HCT116 (cell line): ENCODE data around the gene FAM163B. TPM values are rescaled to one million over a fixed set of nuclear protein-coding genes. Genes with fewer than 3 reads are reported as not detected.

Source experiments
- ATAC-seq: fragments of 200-7000 bp; cut with Tn5 transposase; 2 replicates; pipeline ENCODE4 v1.9.1; 2020; ENCODE audit warnings: mild to moderate bottlenecking, moderate library complexity
- BruUV-seq: library from RNA; stranded (reverse); fragments of 400-500 nt; replicated peaks from 2 replicates; lab custom pipeline; 2021; lab: Mats Ljungman, UMichigan
- CTCF ChIA-PET: fragments of 300-600 bp; sonication (Branson Sonifier 250); formaldehyde crosslinking; loops from one replicate; lab custom pipeline; 2021; ENCODE audit warnings: antibody characterized with exemption; lab: Charles Lee
- POLR2A ChIA-PET: fragments of 300-600, 350-600 bp; sonication (Branson Sonifier 250); formaldehyde crosslinking; loops from one replicate; lab custom pipeline; 2021; ENCODE audit warnings: antibody characterized with exemption; lab: Charles Lee
- RAD21 ChIA-PET, 2 experiments: fragments of 300-600 bp; sonication (Branson Sonifier 250); formaldehyde crosslinking; loops; one replicate each; lab custom pipeline; 2023; ENCODE audit warnings: low total read pairs in 2 of 2; ENCODE audit not compliant: uncharacterized antibody in 2 of 2, unreplicated experiment in 2 of 2, low non-redundant PET in 1 of 2; lab: Charles Lee
- DNase-seq: peaks from one replicate; pipeline ENCODE4 v3.0.0-alpha.2; 2010; ENCODE audit warnings: low read depth, low spot score
- H2AFZ ChIP-seq: fragments of 200-600 bp; shearing (Covaris generic), sonication (generic); 2 replicates; pipeline ENCODE4 v1.6.1; 2017; ENCODE audit warnings: low read depth, mixed run types, mixed read lengths, antibody characterized with exemption, low read length; ENCODE audit not compliant: poor library complexity, severe bottlenecking
- H3K27ac ChIP-seq: 2 replicates; pipeline ENCODE4 v1.5.1; 2012; ENCODE audit warnings: low read depth, low read length
- H3K27me3 ChIP-seq: fragments of 200-600 bp; sonication (generic); 2 replicates; pipeline ENCODE4 v1.6.1; 2016; ENCODE audit warnings: mixed run types, low read length, mixed read lengths; ENCODE audit not compliant: insufficient read depth
- H3K36me3 ChIP-seq, 2 experiments: fragments of 200-500 bp in 1 of 2; fragments of 200-600 bp in 1 of 2; sonication (Bioruptor generic) in 1 of 2; sonication (generic) in 1 of 2; 2 replicates each; pipeline versions ENCODE4 v1.5.1 to v1.6.1; 2014 to 2016; ENCODE audit warnings: low read length in 2 of 2, inconsistent platforms in 1 of 2, mixed read lengths in 1 of 2, mixed run types in 1 of 2; ENCODE audit not compliant: insufficient read depth in 2 of 2, control insufficient read depth in 1 of 2
- H3K4me1 ChIP-seq, 2 experiments: fragments of 200-600 bp in 1 of 2; sonication (generic) in 1 of 2; 2 replicates each; pipeline versions ENCODE4 v1.5.1 to v1.6.1; 2012 to 2017; ENCODE audit warnings: low read length in 2 of 2, inconsistent platforms in 1 of 2, mild to moderate bottlenecking in 1 of 2, mixed read lengths in 1 of 2, mixed run types in 1 of 2, moderate library complexity in 1 of 2; ENCODE audit not compliant: insufficient read depth in 2 of 2, control insufficient read depth in 1 of 2
- H3K4me2 ChIP-seq: fragments of 200-600 bp; sonication (generic); 2 replicates; pipeline ENCODE4 v1.6.1; 2017; ENCODE audit warnings: mixed run types, low read length, mixed read lengths
- H3K4me3 ChIP-seq, 2 experiments: fragments of 200-600 bp in 1 of 2; sonication (generic) in 1 of 2; replicated peaks in 1 of 2; 2 replicates each; pipeline ENCODE4 v1.5.1; 2011 to 2016; ENCODE audit warnings: low read length in 2 of 2, control low read depth in 1 of 2, low read depth in 1 of 2, mild to moderate bottlenecking in 1 of 2, mixed read lengths in 1 of 2, mixed run types in 1 of 2
- H3K79me2 ChIP-seq: fragments of 200-600 bp; sonication (generic); 2 replicates; pipeline ENCODE4 v1.6.1; 2017; ENCODE audit warnings: mild to moderate bottlenecking, mixed run types, low read length, moderate library complexity, mixed read lengths; ENCODE audit not compliant: insufficient read depth
- H3K9ac ChIP-seq: fragments of 200-600 bp; sonication (generic); 2 replicates; pipeline ENCODE4 v1.6.1; 2016; ENCODE audit warnings: low read length, mixed read lengths
- H3K9me2 ChIP-seq: fragments of 200-600 bp; sonication (generic), shearing (Covaris generic); 2 replicates; pipeline ENCODE4 v1.6.1; 2017; ENCODE audit warnings: mixed run types, mild to moderate bottlenecking, moderate library complexity; ENCODE audit not compliant: insufficient read depth
- H3K9me3 ChIP-seq, 2 experiments: fragments of 200-500 bp in 1 of 2; fragments of 200-600 bp in 1 of 2; sonication (Bioruptor generic) in 1 of 2; sonication (generic) in 1 of 2; 2 replicates each; pipeline ENCODE4 v1.6.1; 2014 to 2017; ENCODE audit warnings: low read length in 2 of 2, mixed read lengths in 2 of 2, inconsistent platforms in 1 of 2, low read depth in 1 of 2, mild to moderate bottlenecking in 1 of 2, mixed run types in 1 of 2, moderate library complexity in 1 of 2; ENCODE audit not compliant: control insufficient read depth in 1 of 2, insufficient read depth in 1 of 2
- H4K20me1 ChIP-seq: fragments of 200-600 bp; sonication (generic), shearing (Covaris generic); 2 replicates; pipeline ENCODE4 v1.6.1; 2017; ENCODE audit warnings: mixed run types, mild to moderate bottlenecking, moderate library complexity; ENCODE audit not compliant: insufficient read depth
- ATF3 ChIP-seq: IDR thresholded peaks from 2 replicates; pipeline ENCODE4 v1.6.1; 2012
- EGR1 ChIP-seq: IDR thresholded peaks from 2 replicates; pipeline ENCODE4 v1.6.1; 2012; ENCODE audit warnings: low read depth
- POLR2AphosphoS5 ChIP-seq: IDR thresholded peaks from 2 replicates; pipeline ENCODE4 v1.6.1; 2011; ENCODE audit warnings: mild to moderate bottlenecking, low read depth, low read length, moderate library complexity
- TCF7L2 ChIP-seq: IDR thresholded peaks from 2 replicates; pipeline ENCODE4 v1.7.0; 2011; ENCODE audit warnings: borderline replicate concordance, inconsistent platforms; ENCODE audit not compliant: insufficient read depth, insufficient read length; ENCODE audit errors: extremely low read depth
- ZBTB33 ChIP-seq: IDR thresholded peaks from 2 replicates; pipeline ENCODE4 v1.6.1; 2011; ENCODE audit warnings: mild to moderate bottlenecking, low read length, moderate library complexity; ENCODE audit not compliant: insufficient replicate concordance; ENCODE audit errors: extremely low read depth
- intact Hi-C: fragments of 100-400 bp; cut with micrococcal nuclease; formaldehyde crosslinking; loops from 2 replicates; pipeline ENCODE4 v1.10.0; 2022
- total RNA-seq: library from RNA; stranded (reverse); gene quantifications from one replicate; pipeline ENCODE4 v1.2.1, GENCODE V29; 2021; ENCODE audit not compliant: unreplicated experiment
- TF ChIP-seq, protein P1 (sequence below), 3 experiments: fragments of 200-600 bp in 1 of 3; sonication (generic) in 1 of 3; IDR thresholded peaks in 2 of 3; conservative IDR thresholded peaks in 1 of 3; 2 replicates each; pipeline ENCODE4 v1.5.1; 2012 to 2017; ENCODE audit warnings: low read depth in 2 of 3, low read length in 2 of 3, antibody characterized with exemption in 1 of 3, borderline replicate concordance in 1 of 3, control low read depth in 1 of 3, mild to moderate bottlenecking in 1 of 3, mixed read lengths in 1 of 3, mixed run types in 1 of 3, moderate library complexity in 1 of 3; ENCODE audit not compliant: insufficient read depth in 1 of 3

The FAM163B gene
- total RNA-seq, 1 experiment from 2014 or later: not detected

- BruUV-seq: no TSS peak
- H3K4me3 ChIP-seq: no peak overlapping the region
- no peaks in the 10 kb centered on the region for H3K79me2 ChIP-seq
- peaks cover 29% of the 10 kb centered on the region in 2 experiments for H3K4me1 ChIP-seq
- peaks cover 6% of the 10 kb centered on the region; the same call in 1 of the 2 replicates for H3K27me3 ChIP-seq
- intact Hi-C loops: no loop called here
- CTCF ChIA-PET: no interaction called here
- H2AFZ ChIP-seq: no peak overlapping the region
- DNase-seq: no peak
- H3K9me3 ChIP-seq: no peaks in the 10 kb centered on the region
- peak overlapping the region; percentile 44; the same call in 1 of the 2 replicates for H3K4me2 ChIP-seq
- no peaks in the 10 kb centered on the region for H3K9me2 ChIP-seq
- ATAC-seq: no peak
- RAD21 ChIA-PET: no interaction called here
- H3K9ac ChIP-seq: no peak overlapping the region
- POLR2A ChIA-PET: no interaction called here
- TF ChIP-seq, protein P1, sequence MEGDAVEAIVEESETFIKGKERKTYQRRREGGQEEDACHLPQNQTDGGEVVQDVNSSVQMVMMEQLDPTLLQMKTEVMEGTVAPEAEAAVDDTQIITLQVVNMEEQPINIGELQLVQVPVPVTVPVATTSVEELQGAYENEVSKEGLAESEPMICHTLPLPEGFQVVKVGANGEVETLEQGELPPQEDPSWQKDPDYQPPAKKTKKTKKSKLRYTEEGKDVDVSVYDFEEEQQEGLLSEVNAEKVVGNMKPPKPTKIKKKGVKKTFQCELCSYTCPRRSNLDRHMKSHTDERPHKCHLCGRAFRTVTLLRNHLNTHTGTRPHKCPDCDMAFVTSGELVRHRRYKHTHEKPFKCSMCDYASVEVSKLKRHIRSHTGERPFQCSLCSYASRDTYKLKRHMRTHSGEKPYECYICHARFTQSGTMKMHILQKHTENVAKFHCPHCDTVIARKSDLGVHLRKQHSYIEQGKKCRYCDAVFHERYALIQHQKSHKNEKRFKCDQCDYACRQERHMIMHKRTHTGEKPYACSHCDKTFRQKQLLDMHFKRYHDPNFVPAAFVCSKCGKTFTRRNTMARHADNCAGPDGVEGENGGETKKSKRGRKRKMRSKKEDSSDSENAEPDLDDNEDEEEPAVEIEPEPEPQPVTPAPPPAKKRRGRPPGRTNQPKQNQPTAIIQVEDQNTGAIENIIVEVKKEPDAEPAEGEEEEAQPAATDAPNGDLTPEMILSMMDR (IDR thresholded peaks at IDR 0.05 in 2 of 3, conservative IDR thresholded peaks at IDR 0.05 in 1 of 3; ENCODE audit: borderline replicate concordance in 1 of 3, insufficient read depth in 1 of 3, low read depth in 2 of 3, low read length in 2 of 3): no peak
- TF ChIP-seq ATF3 (no peak), EGR1 (no peak), TCF7L2 (no peak), POLR2AphosphoS5 (no peak), ZBTB33 (no peak)
- no peaks in the 10 kb centered on the region for H4K20me1 ChIP-seq
- no peaks in the 10 kb centered on the region for H3K36me3 ChIP-seq
- H3K27ac ChIP-seq: no peak overlapping the region; the same call in 1 of the 2 replicates
Measured at GRCh38 chr9:133563291-133563796, 45.8 kb downstream of the FAM163B start.
